GM12878 (cell line): ENCODE results near the gene PLXNA4. TPM values are rescaled to one million over a fixed set of nuclear protein-coding genes. Genes with fewer than 3 reads are reported as not detected.

Experiments used
- ATAC-seq: fragments of 200-7000 bp; cut with Tn5 transposase; 3 replicates; pipeline ENCODE4 v1.9.1; 2020; ENCODE audit warnings: mild to moderate bottlenecking, moderate library complexity
- BruUV-seq: library from RNA; stranded (reverse); fragments of 400-500 nt; replicated peaks from 2 replicates; lab custom pipeline; 2021; lab: Mats Ljungman, UMichigan
- CTCF ChIA-PET: fragments of 300-600 bp; sonication (Branson Sonifier 250); formaldehyde crosslinking; extraction: SDS; loops from one replicate; lab custom pipeline; 2021; ENCODE audit warnings: inconsistent platforms; lab: Yijun Ruan, JAX
- POLR2A ChIA-PET: fragments of 350-600 bp; formaldehyde crosslinking; extraction: SDS; loops from one replicate; lab custom pipeline; 2021; ENCODE audit warnings: inconsistent platforms; lab: Charles Lee
- RAD21 ChIA-PET: fragments of 300-600 bp; sonication (Branson Sonifier 250); formaldehyde crosslinking; loops from one replicate; lab custom pipeline; 2023; ENCODE audit warnings: antibody characterized with exemption; ENCODE audit not compliant: unreplicated experiment; lab: Charles Lee
- SMC1A ChIA-PET: fragments of 300-600 bp; sonication (Branson Sonifier 250); formaldehyde crosslinking; loops from one replicate; lab custom pipeline; 2023; ENCODE audit not compliant: unreplicated experiment, uncharacterized antibody; lab: Charles Lee
- DNase-seq: peaks from one replicate; pipeline ENCODE4 v3.0.0-alpha.2; 2011; ENCODE audit warnings: low read depth, low spot score
- FAIRE-seq: peaks from 3 replicates; lab custom pipeline; 2011; peaks lifted over from hg19 to GRCh38; lab: Jason Lieb, UNC
- H2AFZ ChIP-seq: 2 replicates; pipeline ENCODE4 v1.6.0; 2011; ENCODE audit warnings: low read depth, low read length, control low read depth; ENCODE audit not compliant: control insufficient read depth
- H3K27ac ChIP-seq: 2 replicates; pipeline ENCODE4 v1.5.1; 2011; ENCODE audit warnings: control low read depth; ENCODE audit not compliant: control insufficient read depth, insufficient read depth
- H3K27me3 ChIP-seq, 2 experiments: replicated peaks in 1 of 2; 2 replicates each; pipeline versions ENCODE4 v1.6.0 to v1.6.1; 2011; ENCODE audit warnings: low read length in 1 of 2; ENCODE audit not compliant: control insufficient read depth in 2 of 2, insufficient read depth in 2 of 2
- H3K36me3 ChIP-seq, 2 experiments: 2 replicates each; pipeline ENCODE4 v1.5.1; 2011; ENCODE audit warnings: low read length in 1 of 2; ENCODE audit not compliant: control insufficient read depth in 2 of 2, insufficient read depth in 2 of 2
- H3K4me1 ChIP-seq: 2 replicates; pipeline ENCODE4 v1.6.1; 2011; ENCODE audit warnings: mild to moderate bottlenecking, low read length, moderate library complexity, mixed read lengths; ENCODE audit not compliant: control insufficient read depth, insufficient read depth
- H3K4me2 ChIP-seq: 2 replicates; pipeline ENCODE4 v1.6.0; 2011; ENCODE audit warnings: control low read depth; ENCODE audit not compliant: control insufficient read depth, insufficient read depth
- H3K4me3 ChIP-seq: fragments of 200-600 bp; sonication (generic); 2 replicates; pipeline ENCODE4 v1.5.1; 2016
- H3K79me2 ChIP-seq: 2 replicates; pipeline ENCODE4 v1.6.0; 2011; ENCODE audit warnings: low read length; ENCODE audit not compliant: control insufficient read depth, insufficient read depth
- H3K9ac ChIP-seq: 2 replicates; pipeline ENCODE4 v1.8.0; 2011; ENCODE audit warnings: low read length, control low read depth, mixed read lengths; ENCODE audit not compliant: control insufficient read depth, insufficient read depth
- H3K9me3 ChIP-seq: replicated peaks from 3 replicates; pipeline ENCODE4 v1.5.1; 2011; ENCODE audit warnings: mild to moderate bottlenecking, low read length; ENCODE audit not compliant: control insufficient read depth, insufficient read depth
- H4K20me1 ChIP-seq: 2 replicates; pipeline ENCODE4 v1.6.0; 2011; ENCODE audit not compliant: control insufficient read depth, insufficient read depth
- BCL11A ChIP-seq: IDR thresholded peaks from 2 replicates; pipeline ENCODE4 v1.6.1; 2011; ENCODE audit warnings: low read depth, low read length
- CEBPB ChIP-seq, 2 experiments: fragments of 150-350 bp in 1 of 2; IDR thresholded peaks; 2 replicates each; pipeline ENCODE4 v1.6.1; 2012 to 2014; ENCODE audit warnings: low read depth in 2 of 2, low read length in 2 of 2, borderline replicate concordance in 1 of 2, inconsistent platforms in 1 of 2
- CEBPZ ChIP-seq: fragments of 150-350 bp; IDR thresholded peaks from 2 replicates; pipeline ENCODE4 v1.6.1; 2016; ENCODE audit warnings: low read depth, low read length
- CREB1 ChIP-seq: IDR thresholded peaks from 2 replicates; pipeline ENCODE4 v1.6.1; 2012; ENCODE audit warnings: low read depth, mild to moderate bottlenecking, inconsistent platforms
- HDGF ChIP-seq: fragments of 450-650 bp; IDR thresholded peaks from 2 replicates; pipeline ENCODE4 v1.6.1; 2016; ENCODE audit warnings: antibody characterized with exemption
- MEF2A ChIP-seq: IDR thresholded peaks from 2 replicates; pipeline ENCODE4 v1.6.1; 2011; ENCODE audit warnings: low read depth, mild to moderate bottlenecking, low read length, moderate library complexity; ENCODE audit not compliant: insufficient read depth
- MXI1 ChIP-seq: fragments of 150-350 bp; IDR thresholded peaks from 2 replicates; pipeline ENCODE4 v1.6.1; 2011; ENCODE audit warnings: low read depth, mild to moderate bottlenecking, inconsistent platforms, low read length, improper control_type of control experiment
- NBN ChIP-seq: fragments of 450-650 bp; IDR thresholded peaks from 2 replicates; pipeline ENCODE4 v1.6.1; 2016
- NFYB ChIP-seq: IDR thresholded peaks from 2 replicates; pipeline ENCODE4 v1.6.1; 2011; ENCODE audit warnings: low read depth, mild to moderate bottlenecking, low read length, improper control_type of control experiment, moderate library complexity; ENCODE audit not compliant: insufficient read depth
- RAD21 ChIP-seq: IDR thresholded peaks from 2 replicates; pipeline ENCODE4 v1.6.1; 2011; ENCODE audit warnings: mild to moderate bottlenecking, low read depth, low read length, moderate library complexity; ENCODE audit not compliant: insufficient read depth
- RELA ChIP-seq: fragments of 450-650 bp; IDR thresholded peaks from 2 replicates; pipeline ENCODE4 v1.8.0; 2014; ENCODE audit warnings: borderline replicate concordance; ENCODE audit not compliant: partially characterized antibody
- SKIL ChIP-seq: fragments of 450-650 bp; IDR thresholded peaks from 2 replicates; pipeline ENCODE4 v1.6.1; 2017; ENCODE audit warnings: mild to moderate bottlenecking, low read depth, inconsistent platforms; ENCODE audit not compliant: poor library complexity, severe bottlenecking
- SP1 ChIP-seq: IDR thresholded peaks from one replicate; pipeline ENCODE4 v1.6.1; 2011; ENCODE audit warnings: low read depth, low read length
- TBL1XR1 ChIP-seq: IDR thresholded peaks from 2 replicates; pipeline ENCODE4 v1.6.1; 2012; ENCODE audit warnings: low read depth, low read length, improper control_type of control experiment
- TCF7 ChIP-seq: IDR thresholded peaks from 2 replicates; pipeline ENCODE4 v1.6.1; 2014; ENCODE audit warnings: antibody characterized with exemption, borderline replicate concordance
- YBX1 ChIP-seq: fragments of 450-650 bp; IDR thresholded peaks from 2 replicates; pipeline ENCODE4 v1.6.1; 2016; ENCODE audit warnings: antibody characterized with exemption
- ZNF384 ChIP-seq: IDR thresholded peaks from 2 replicates; pipeline ENCODE4 v1.6.1; 2012; ENCODE audit warnings: low read depth, mild to moderate bottlenecking, low read length, improper control_type of control experiment, borderline replicate concordance
- WGBS: methylation state at CpG from one replicate; pipeline ENCODE4 v1.1.6; 2016; ENCODE audit warnings: low lambda C conversion rate; ENCODE audit not compliant: insufficient replicate concordance, insufficient coverage; ENCODE audit errors: missing lambda C conversion rate; 5-methylcytosine and 5-hydroxymethylcytosine counted together
- in situ Hi-C: fragments of 300-500 bp; cut with MboI; formaldehyde crosslinking; loops from 9 replicates; pipeline ENCODE4 v1.14.3; 2018; ENCODE audit warnings: mixed read lengths
- intact Hi-C: fragments of 100-400 bp; cut with micrococcal nuclease; formaldehyde crosslinking; loops from one replicate; pipeline ENCODE4 v1.14.2; 2022; ENCODE audit not compliant: unreplicated experiment
- polyA plus RNA-seq, 11 experiments: library from polyadenylated mRNA; depleted of rRNA in 4 of 11; unstranded in 6 of 11; stranded (reverse) in 5 of 11; fragments of >200 nt; fragmentation: Nextera tagmentation in 4 of 11; fragmentation: Illumina TruSeq in 1 of 11; extraction: Ambion mirVana in 4 of 11; extraction: Trizol in 1 of 11; gene quantifications; 1 replicate in 1 of 11; 2 replicates in 10 of 11; pipeline versions ENCODE4 v1.2.1 to v1.2.3, GENCODE V29; 2011 to 2016; ENCODE audit warnings: inconsistent platforms in 2 of 11, missing spikeins in 2 of 11, low read depth in 1 of 11
- total RNA-seq, 4 experiments: library from RNA; depleted of rRNA in 3 of 4; stranded (reverse); fragments of >200 nt in 3 of 4; fragmentation: Illumina TruSeq in 1 of 4; extraction: Trizol in 1 of 4; gene quantifications; 2 replicates each; pipeline versions ENCODE4 v1.2.1 to v1.2.3, GENCODE V29; 2013 to 2021

Gene PLXNA4
- total and polyA plus RNA-seq, 10 of the 15 experiments (the other 5 are each of a cell fraction or from before 2014, with no cell fraction given) = 0.03 TPM; not detected in 9

GRCh38 chr7:132211971-132212370 lies 364.3 kb downstream of the PLXNA4 start (continued):
- no peak for TF ChIP-seq CEBPZ
- no peak for TF ChIP-seq CREB1
- no peak for TF ChIP-seq SP1
- no peak for TF ChIP-seq CEBPB (IDR thresholded peaks at IDR 0.05; ENCODE audit: borderline replicate concordance in 1 of 2, low read depth in 2 of 2, low read length in 2 of 2)
- no peak for TF ChIP-seq MEF2A
- TF ChIP-seq NBN = no peak
- no peak for TF ChIP-seq SKIL
- TF ChIP-seq TBL1XR1 = no peak

GRCh38 chr7:132210821-132211220 lies 365.4 kb downstream of the PLXNA4 start:
- FAIRE-seq = no peak
- ATAC-seq = no peak
- H3K4me1 ChIP-seq = no peaks in the 10 kb centered on the region
- no peak for DNase-seq
- TF ChIP-seq RELA = no peak
- TF ChIP-seq SKIL = no peak
- no peak for TF ChIP-seq HDGF
- no peak for TF ChIP-seq NFYB
- TF ChIP-seq RAD21 = no peak
- TF ChIP-seq ZNF384 = no peak
- no peak for TF ChIP-seq TCF7
- TF ChIP-seq BCL11A = no peak
- TF ChIP-seq YBX1 = no peak
- no peak for TF ChIP-seq MXI1
- H3K4me2 ChIP-seq = no peak overlapping the region
- in situ Hi-C loops = no loop called here
- no peaks in the 10 kb centered on the region for H3K79me2 ChIP-seq
- POLR2A ChIA-PET = no interaction called here
- SMC1A ChIA-PET = no interaction called here
- no peaks in the 10 kb centered on the region for H3K36me3 ChIP-seq
- intact Hi-C loops = no loop called here
- BruUV-seq = no TSS peak
- H3K4me3 ChIP-seq = no peak overlapping the region
- H3K27me3 ChIP-seq = peaks cover 0 to 2% of the 10 kb centered on the region in 2 experiments; a peak in 1 of 4 replicates
- WGBS = 48% methylated on average over 13 of the region's 14 CpGs
- H3K27ac ChIP-seq = no peak overlapping the region
- no peaks in the 10 kb centered on the region for H4K20me1 ChIP-seq
- no peaks in the 10 kb centered on the region for H3K9me3 ChIP-seq
- CTCF ChIA-PET = no interaction called here
- RAD21 ChIA-PET = no interaction called here
- no peak overlapping the region for H2AFZ ChIP-seq
- no peak overlapping the region for H3K9ac ChIP-seq
